AG09319 (cell line): ENCODE measurements around the gene INSIG1.

Source experiments
- DNase-seq: peaks from one replicate; pipeline ENCODE4 v3.0.0-alpha.2; 2010; ENCODE audit warnings: low read depth; ENCODE audit errors: extremely low read depth
- CTCF ChIP-seq: IDR thresholded peaks from 2 replicates; pipeline ENCODE4 v1.5.1; 2011; ENCODE audit warnings: low read depth, mild to moderate bottlenecking, inconsistent platforms, low read length, moderate library complexity

Gene INSIG1

GRCh38 chr7:155296788-155297516 is 726 bp upstream of the INSIG1 start:
- peak; percentile 0 for TF ChIP-seq CTCF
- peak; percentile 34 for DNase-seq

- no peak for DNase-seq
- TF ChIP-seq CTCF: no peak
Measured at GRCh38 chr7:155298288-155298833, 683 bp downstream of the INSIG1 start.

GRCh38 chr7:155298834-155299534 is 1.3 kb downstream of the INSIG1 start:
- peak; percentile 84 for DNase-seq

GRCh38 chr7:155299535-155300202 is 2.0 kb downstream of the INSIG1 start:
- no peak for DNase-seq
- TF ChIP-seq CTCF: no peak

More at GRCh38 chr7:155298834-155299534, 1.3 kb downstream of the INSIG1 start:
- TF ChIP-seq CTCF: no peak

GRCh38 chr7:155300641-155301452 is 3.2 kb downstream of the INSIG1 start:
- TF ChIP-seq CTCF: no peak
- no peak for DNase-seq

GRCh38 chr7:155303039-155303593 is 5.4 kb downstream of the INSIG1 start:
- no peak for TF ChIP-seq CTCF
- no peak for DNase-seq
